ENCODE data around the gene STH.

- TF ChIP-seq CTCF (IDR thresholded peaks at IDR 0.05; ENCODE audit: insufficient read depth, low read length, poor library complexity, severe bottlenecking) = no peak
- no peak for TF ChIP-seq EZH2phosphoT487 (conservative IDR thresholded peaks at IDR 0.05; ENCODE audit: low read length)
These were observed 46.2 kb upstream of the STH start for GRCh38 chr17:45952814-45953320.

Data from SU-DHL-6 (cell line).